ENCODE data around the gene ZFHX3.

DNA sequence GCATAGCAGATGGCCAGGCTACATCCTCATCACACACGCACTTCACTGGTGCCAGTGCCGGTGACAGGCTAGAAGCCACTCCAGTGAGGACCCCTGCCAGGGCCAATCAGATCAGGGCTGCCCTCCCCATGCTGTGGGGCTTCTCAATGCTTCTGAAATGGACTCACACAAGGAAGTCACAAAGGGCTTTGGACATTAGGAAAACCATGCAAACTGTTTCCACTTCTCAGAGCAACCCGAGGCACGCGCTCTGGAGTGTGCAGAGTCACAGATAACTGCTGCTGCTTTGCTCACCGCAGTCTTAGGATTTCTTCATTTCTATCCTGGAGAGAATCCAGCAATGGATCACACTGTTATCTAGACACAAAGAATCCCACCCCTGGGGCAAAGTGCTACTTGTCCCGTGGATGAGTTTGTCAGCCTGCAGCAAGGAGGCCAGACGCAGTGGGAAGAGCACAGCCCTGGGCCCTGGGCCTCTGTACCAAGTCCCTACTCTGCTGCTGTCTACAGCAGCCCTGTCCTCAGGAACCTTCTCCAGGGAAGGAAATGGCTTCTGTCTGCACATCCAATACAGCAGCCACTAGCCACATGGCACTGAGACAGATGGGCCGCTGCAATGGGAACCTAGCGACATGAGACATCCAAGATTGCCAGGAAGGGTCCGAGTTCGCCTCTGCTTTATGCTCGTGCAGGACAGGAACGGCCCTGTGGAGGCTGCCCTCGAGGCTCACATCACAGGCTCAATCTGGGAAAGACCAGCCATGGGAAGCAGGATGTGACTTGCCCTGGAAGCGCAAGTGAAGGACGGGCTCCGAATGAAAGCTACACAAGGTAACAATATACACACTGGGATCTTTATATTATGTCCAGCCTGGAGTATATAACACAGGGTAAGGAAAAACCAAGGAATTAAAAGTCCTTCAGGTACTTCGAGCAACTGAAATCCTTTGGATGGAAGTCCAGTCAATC lies 169.3 kb downstream of the ZFHX3 start:
- TF ChIP-seq SMC3 (conservative IDR thresholded peaks at IDR 0.05; ENCODE audit: poor library complexity) (no peak), TAF1 (IDR thresholded peaks at IDR 0.05; ENCODE audit: low read depth) (no peak), EZH2 (IDR thresholded peaks at IDR 0.05; ENCODE audit: borderline replicate concordance, insufficient read depth, low read length, poor library complexity, severe bottlenecking) (no peak), POLR2AphosphoS5 (IDR thresholded peaks at IDR 0.05) (no peak)
- TF ChIP-seq, protein P1, sequence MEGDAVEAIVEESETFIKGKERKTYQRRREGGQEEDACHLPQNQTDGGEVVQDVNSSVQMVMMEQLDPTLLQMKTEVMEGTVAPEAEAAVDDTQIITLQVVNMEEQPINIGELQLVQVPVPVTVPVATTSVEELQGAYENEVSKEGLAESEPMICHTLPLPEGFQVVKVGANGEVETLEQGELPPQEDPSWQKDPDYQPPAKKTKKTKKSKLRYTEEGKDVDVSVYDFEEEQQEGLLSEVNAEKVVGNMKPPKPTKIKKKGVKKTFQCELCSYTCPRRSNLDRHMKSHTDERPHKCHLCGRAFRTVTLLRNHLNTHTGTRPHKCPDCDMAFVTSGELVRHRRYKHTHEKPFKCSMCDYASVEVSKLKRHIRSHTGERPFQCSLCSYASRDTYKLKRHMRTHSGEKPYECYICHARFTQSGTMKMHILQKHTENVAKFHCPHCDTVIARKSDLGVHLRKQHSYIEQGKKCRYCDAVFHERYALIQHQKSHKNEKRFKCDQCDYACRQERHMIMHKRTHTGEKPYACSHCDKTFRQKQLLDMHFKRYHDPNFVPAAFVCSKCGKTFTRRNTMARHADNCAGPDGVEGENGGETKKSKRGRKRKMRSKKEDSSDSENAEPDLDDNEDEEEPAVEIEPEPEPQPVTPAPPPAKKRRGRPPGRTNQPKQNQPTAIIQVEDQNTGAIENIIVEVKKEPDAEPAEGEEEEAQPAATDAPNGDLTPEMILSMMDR (IDR thresholded peaks at IDR 0.05; ENCODE audit: poor library complexity, severe bottlenecking) = no peak
- TF ChIP-seq, protein P2, sequence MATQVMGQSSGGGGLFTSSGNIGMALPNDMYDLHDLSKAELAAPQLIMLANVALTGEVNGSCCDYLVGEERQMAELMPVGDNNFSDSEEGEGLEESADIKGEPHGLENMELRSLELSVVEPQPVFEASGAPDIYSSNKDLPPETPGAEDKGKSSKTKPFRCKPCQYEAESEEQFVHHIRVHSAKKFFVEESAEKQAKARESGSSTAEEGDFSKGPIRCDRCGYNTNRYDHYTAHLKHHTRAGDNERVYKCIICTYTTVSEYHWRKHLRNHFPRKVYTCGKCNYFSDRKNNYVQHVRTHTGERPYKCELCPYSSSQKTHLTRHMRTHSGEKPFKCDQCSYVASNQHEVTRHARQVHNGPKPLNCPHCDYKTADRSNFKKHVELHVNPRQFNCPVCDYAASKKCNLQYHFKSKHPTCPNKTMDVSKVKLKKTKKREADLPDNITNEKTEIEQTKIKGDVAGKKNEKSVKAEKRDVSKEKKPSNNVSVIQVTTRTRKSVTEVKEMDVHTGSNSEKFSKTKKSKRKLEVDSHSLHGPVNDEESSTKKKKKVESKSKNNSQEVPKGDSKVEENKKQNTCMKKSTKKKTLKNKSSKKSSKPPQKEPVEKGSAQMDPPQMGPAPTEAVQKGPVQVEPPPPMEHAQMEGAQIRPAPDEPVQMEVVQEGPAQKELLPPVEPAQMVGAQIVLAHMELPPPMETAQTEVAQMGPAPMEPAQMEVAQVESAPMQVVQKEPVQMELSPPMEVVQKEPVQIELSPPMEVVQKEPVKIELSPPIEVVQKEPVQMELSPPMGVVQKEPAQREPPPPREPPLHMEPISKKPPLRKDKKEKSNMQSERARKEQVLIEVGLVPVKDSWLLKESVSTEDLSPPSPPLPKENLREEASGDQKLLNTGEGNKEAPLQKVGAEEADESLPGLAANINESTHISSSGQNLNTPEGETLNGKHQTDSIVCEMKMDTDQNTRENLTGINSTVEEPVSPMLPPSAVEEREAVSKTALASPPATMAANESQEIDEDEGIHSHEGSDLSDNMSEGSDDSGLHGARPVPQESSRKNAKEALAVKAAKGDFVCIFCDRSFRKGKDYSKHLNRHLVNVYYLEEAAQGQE (IDR thresholded peaks at IDR 0.05; ENCODE audit: borderline replicate concordance) = no peak

Data from neural cell (in vitro differentiated cells).